ENCODE data around the gene KRTAP17-1.

DNA sequence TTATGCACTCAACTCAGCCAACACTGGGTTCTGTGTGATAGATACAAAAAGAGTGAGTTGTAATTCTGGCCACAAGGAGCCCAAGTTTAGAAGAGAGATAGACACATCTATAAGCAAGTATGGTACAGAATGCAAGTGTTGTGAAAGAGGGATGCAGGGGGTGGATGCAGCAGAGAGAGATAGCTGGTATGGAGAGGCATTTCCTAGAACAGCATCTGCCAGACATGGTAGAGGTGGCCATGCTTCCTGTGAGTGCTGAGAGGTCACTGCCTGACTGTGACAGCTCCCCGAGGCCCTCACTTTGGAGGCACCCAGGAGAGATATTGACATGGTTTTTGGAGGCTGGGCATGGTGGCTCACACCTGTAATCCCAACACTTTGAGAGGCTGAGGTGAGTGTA, 4.4 kb downstream of the KRTAP17-1 start:
- TF ChIP-seq CTCF (IDR thresholded peaks at IDR 0.05) (no peak), POLR2A (IDR thresholded peaks at IDR 0.05; ENCODE audit: low read depth) (no peak), POLR2AphosphoS5 (IDR thresholded peaks at IDR 0.05) (no peak)
